Activated naive CD8-positive, alpha-beta T cell treated with anti-CD3 and anti-CD28 coated beads for 36 hours (primary cell): ENCODE data around the gene COL20A1. TPM values are rescaled to one million over a fixed set of nuclear protein-coding genes. Genes with fewer than 3 reads are reported as not detected.
"Not testable (repeated sequence)": the region's sequence is repeated elsewhere in the genome, so short reads cannot be mapped to it uniquely, and the experiment has no call there.

ENCODE experiments used
- DNase-seq: peaks from one replicate; pipeline ENCODE4 v3.0.0; 2021
- H3K27ac Mint-ChIP-seq: one replicate; pipeline ENCODE4 v1.8.0; 2022; ENCODE audit warnings: mild to moderate bottlenecking, moderate library complexity, mixed read lengths
- H3K27me3 Mint-ChIP-seq: one replicate; pipeline ENCODE4 v1.8.0; 2022; ENCODE audit warnings: mild to moderate bottlenecking, mixed read lengths
- H3K36me3 Mint-ChIP-seq: one replicate; pipeline ENCODE4 v1.8.0; 2021; ENCODE audit warnings: mild to moderate bottlenecking, mixed read lengths
- H3K4me1 Mint-ChIP-seq: one replicate; pipeline ENCODE4 v1.8.0; 2021; ENCODE audit warnings: mixed read lengths
- H3K4me3 Mint-ChIP-seq: one replicate; pipeline ENCODE4 v1.8.0; 2022; ENCODE audit warnings: mild to moderate bottlenecking, moderate library complexity, mixed read lengths
- H3K9me3 Mint-ChIP-seq: one replicate; pipeline ENCODE4 v1.8.0; 2022; ENCODE audit warnings: mixed read lengths
- total RNA-seq, 2 experiments: library from RNA; stranded (reverse); gene quantifications; one replicate each; pipeline ENCODE4 v1.2.3, GENCODE V29; 2021

Gene COL20A1
- total RNA-seq, 2 experiments from 2014 or later = 0.08 TPM; not detected in 1

- H3K27ac Mint-ChIP-seq = no peak overlapping the region
Observed at GRCh38 chr20:63298731-63299312, 5.8 kb downstream of the COL20A1 start.

GRCh38 chr20:63301671-63302070 lies 8.7 kb downstream of the COL20A1 start:
- H3K27me3 Mint-ChIP-seq = peaks cover 42% of the 10 kb centered on the region
- no peaks in the 10 kb centered on the region for H3K4me1 Mint-ChIP-seq
- no peaks in the 10 kb centered on the region for H3K36me3 Mint-ChIP-seq
- DNase-seq = no peak
- no peak overlapping the region for H3K4me3 Mint-ChIP-seq
- peaks cover 3% of the 10 kb centered on the region for H3K9me3 Mint-ChIP-seq
- H3K27ac Mint-ChIP-seq = no peak overlapping the region

More at GRCh38 chr20:63298731-63299312, 5.8 kb downstream of the COL20A1 start:
- Mint-ChIP-seq H3K9me3 (peaks cover 3% of the 10 kb centered on the region), H3K27me3 (peaks cover 55% of the 10 kb centered on the region), H3K4me3 (no peak overlapping the region), H3K4me1 (no peaks in the 10 kb centered on the region), H3K36me3 (no peaks in the 10 kb centered on the region)
- DNase-seq = no peak

GRCh38 chr20:63303095-63303666 lies 10.2 kb downstream of the COL20A1 start:
- H3K4me3 Mint-ChIP-seq = no peak overlapping the region
- no peak overlapping the region for H3K27ac Mint-ChIP-seq
- H3K4me1 Mint-ChIP-seq = no peaks in the 10 kb centered on the region
- DNase-seq = no peak
- peaks cover 3% of the 10 kb centered on the region for H3K9me3 Mint-ChIP-seq
- H3K36me3 Mint-ChIP-seq = no peaks in the 10 kb centered on the region
- peaks cover 41% of the 10 kb centered on the region for H3K27me3 Mint-ChIP-seq

- no peaks in the 10 kb centered on the region for H3K4me1 Mint-ChIP-seq
- no peak overlapping the region for H3K4me3 Mint-ChIP-seq
- no peaks in the 10 kb centered on the region for H3K36me3 Mint-ChIP-seq
- H3K27ac Mint-ChIP-seq = no peak overlapping the region
- H3K9me3 Mint-ChIP-seq = peaks cover 3% of the 10 kb centered on the region
- no peak for DNase-seq
- H3K27me3 Mint-ChIP-seq = peaks cover 29% of the 10 kb centered on the region
Observed at GRCh38 chr20:63305393-63305792, 12.4 kb downstream of the COL20A1 start.

GRCh38 chr20:63305933-63306672 lies 13.1 kb downstream of the COL20A1 start:
- peaks cover 23% of the 10 kb centered on the region for H3K27me3 Mint-ChIP-seq
- H3K4me3 Mint-ChIP-seq, H3K27ac Mint-ChIP-seq, DNase-seq, H3K4me1 Mint-ChIP-seq, H3K36me3 Mint-ChIP-seq, H3K9me3 Mint-ChIP-seq: not testable (repeated sequence)

GRCh38 chr20:63306673-63307537 lies 13.9 kb downstream of the COL20A1 start:
- no peaks in the 10 kb centered on the region for H3K36me3 Mint-ChIP-seq
- H3K9me3 Mint-ChIP-seq = no peaks in the 10 kb centered on the region
- no peak overlapping the region for H3K27ac Mint-ChIP-seq
- no peaks in the 10 kb centered on the region for H3K4me1 Mint-ChIP-seq
- peaks cover 17% of the 10 kb centered on the region for H3K27me3 Mint-ChIP-seq
- DNase-seq = no peak
- no peak overlapping the region for H3K4me3 Mint-ChIP-seq

- no peak for DNase-seq
- no peaks in the 10 kb centered on the region for H3K4me1 Mint-ChIP-seq
- peaks cover 9% of the 10 kb centered on the region for H3K27me3 Mint-ChIP-seq
- no peak overlapping the region for H3K27ac Mint-ChIP-seq
- no peaks in the 10 kb centered on the region for H3K36me3 Mint-ChIP-seq
- no peak overlapping the region for H3K4me3 Mint-ChIP-seq
- H3K9me3 Mint-ChIP-seq = no peaks in the 10 kb centered on the region
Observed at GRCh38 chr20:63307538-63308217, 14.7 kb downstream of the COL20A1 start.

- Mint-ChIP-seq H3K4me3 (no peak overlapping the region), H3K27ac (no peak overlapping the region), H3K4me1 (no peaks in the 10 kb centered on the region), H3K9me3 (no peaks in the 10 kb centered on the region), H3K36me3 (no peaks in the 10 kb centered on the region), H3K27me3 (peaks cover 8% of the 10 kb centered on the region)
- no peak for DNase-seq
Observed at GRCh38 chr20:63308218-63308911, 15.4 kb downstream of the COL20A1 start.

GRCh38 chr20:63309261-63310071 lies 16.5 kb downstream of the COL20A1 start:
- peaks cover 8% of the 10 kb centered on the region for H3K27me3 Mint-ChIP-seq
- no peaks in the 10 kb centered on the region for H3K9me3 Mint-ChIP-seq
- H3K4me1 Mint-ChIP-seq = no peaks in the 10 kb centered on the region
- H3K27ac Mint-ChIP-seq = no peak overlapping the region
- H3K4me3 Mint-ChIP-seq = no peak overlapping the region
- DNase-seq = peak; percentile 26
- H3K36me3 Mint-ChIP-seq = no peaks in the 10 kb centered on the region

GRCh38 chr20:63310265-63310991 lies 17.4 kb downstream of the COL20A1 start:
- Mint-ChIP-seq H3K27ac (no peak overlapping the region), H3K36me3 (no peaks in the 10 kb centered on the region), H3K4me1 (no peaks in the 10 kb centered on the region), H3K4me3 (no peak overlapping the region), H3K9me3 (no peaks in the 10 kb centered on the region), H3K27me3 (peaks cover 4% of the 10 kb centered on the region)
- DNase-seq = no peak

GRCh38 chr20:63311186-63311832 lies 18.3 kb downstream of the COL20A1 start:
- Mint-ChIP-seq H3K36me3 (no peaks in the 10 kb centered on the region), H3K4me3 (no peak overlapping the region), H3K27me3 (peaks cover 4% of the 10 kb centered on the region), H3K27ac (no peak overlapping the region), H3K4me1 (no peaks in the 10 kb centered on the region), H3K9me3 (no peaks in the 10 kb centered on the region)
- DNase-seq = no peak

GRCh38 chr20:63311833-63312243 lies 18.9 kb downstream of the COL20A1 start:
- H3K27ac Mint-ChIP-seq = no peak overlapping the region
- no peaks in the 10 kb centered on the region for H3K4me1 Mint-ChIP-seq

More at GRCh38 chr20:63311833-63312243, 18.9 kb downstream of the COL20A1 start:
- no peak overlapping the region for H3K4me3 Mint-ChIP-seq
- no peak for DNase-seq
- H3K36me3 Mint-ChIP-seq = no peaks in the 10 kb centered on the region
- no peaks in the 10 kb centered on the region for H3K9me3 Mint-ChIP-seq
- H3K27me3 Mint-ChIP-seq = peaks cover 4% of the 10 kb centered on the region
